GM10266 (cell line): ENCODE measurements around the gene THEM5.

Experiments
- DNase-seq: peaks from one replicate; pipeline ENCODE4 v3.0.0; 2012; ENCODE audit errors: extremely low spot score
- TF ChIP-seq, protein P1 (sequence below): IDR thresholded peaks from 2 replicates; pipeline ENCODE4 v1.5.1; 2012; ENCODE audit warnings: mild to moderate bottlenecking, low read depth; ENCODE audit not compliant: control insufficient read depth, insufficient read depth; ENCODE audit errors: missing control alignments

THEM5 gene

DNA sequence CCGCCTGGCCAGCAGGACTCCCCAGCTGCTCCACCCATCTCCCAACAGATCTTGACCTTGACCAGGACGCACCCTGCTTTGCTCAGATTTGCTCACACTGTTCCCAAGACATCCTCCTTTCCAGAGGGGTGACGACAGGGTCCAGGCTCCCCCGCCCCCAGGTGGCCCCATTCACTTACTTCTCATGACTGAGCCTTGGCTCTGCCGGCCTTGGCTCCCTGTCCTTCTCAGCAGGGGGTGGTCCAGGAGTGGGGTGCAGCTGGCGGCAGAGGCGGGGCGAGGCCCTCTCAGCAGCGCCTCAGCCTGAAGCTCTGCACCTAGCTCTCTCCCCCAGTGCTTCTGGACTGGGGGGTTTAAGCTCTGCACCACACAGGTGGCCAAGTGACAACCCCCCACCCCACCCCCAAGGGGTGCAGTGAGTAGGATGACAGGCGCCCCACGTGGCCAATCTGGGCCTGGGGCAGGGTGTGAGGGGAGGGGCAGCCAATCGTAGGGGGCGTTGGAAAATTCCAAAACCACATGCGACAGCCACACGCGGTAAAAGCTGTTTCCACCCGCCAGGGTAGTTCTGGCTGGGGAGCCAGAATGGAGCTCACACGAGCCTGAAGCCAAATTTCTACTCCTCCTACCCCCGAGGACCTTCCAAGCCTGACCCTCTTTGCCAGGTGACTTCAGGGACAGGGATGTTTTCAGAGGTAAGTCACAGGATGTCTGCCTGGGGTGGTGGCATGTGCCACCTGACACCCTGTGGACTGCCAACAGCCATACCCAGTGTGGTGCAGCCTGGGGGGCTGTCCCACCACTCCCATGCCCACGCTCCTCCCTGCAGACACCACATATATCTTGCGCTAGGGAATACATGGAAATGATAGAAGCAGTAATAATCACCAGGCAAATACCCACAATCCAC is 27.5 kb downstream of the THEM5 start:
- DNase-seq, result no peak

DNA sequence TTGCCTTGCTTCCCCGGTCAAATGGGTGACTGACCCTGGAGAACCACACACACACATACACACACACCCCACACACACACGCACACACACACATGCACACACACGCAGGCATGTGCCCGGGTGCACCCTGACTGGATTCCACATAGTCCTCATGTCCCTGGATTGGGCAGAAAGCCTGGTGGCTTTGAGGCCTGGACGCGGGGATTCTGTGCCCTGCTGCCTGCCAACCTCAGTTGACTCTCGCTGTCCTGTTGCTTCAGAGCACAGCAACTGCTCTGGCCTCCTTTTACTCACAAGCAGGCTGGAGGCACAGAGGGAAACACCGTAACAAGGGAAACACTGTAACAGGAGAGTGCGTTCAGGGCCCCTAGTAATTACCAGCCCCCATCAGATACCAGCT is 28.3 kb downstream of the THEM5 start:
- TF ChIP-seq, protein P1, sequence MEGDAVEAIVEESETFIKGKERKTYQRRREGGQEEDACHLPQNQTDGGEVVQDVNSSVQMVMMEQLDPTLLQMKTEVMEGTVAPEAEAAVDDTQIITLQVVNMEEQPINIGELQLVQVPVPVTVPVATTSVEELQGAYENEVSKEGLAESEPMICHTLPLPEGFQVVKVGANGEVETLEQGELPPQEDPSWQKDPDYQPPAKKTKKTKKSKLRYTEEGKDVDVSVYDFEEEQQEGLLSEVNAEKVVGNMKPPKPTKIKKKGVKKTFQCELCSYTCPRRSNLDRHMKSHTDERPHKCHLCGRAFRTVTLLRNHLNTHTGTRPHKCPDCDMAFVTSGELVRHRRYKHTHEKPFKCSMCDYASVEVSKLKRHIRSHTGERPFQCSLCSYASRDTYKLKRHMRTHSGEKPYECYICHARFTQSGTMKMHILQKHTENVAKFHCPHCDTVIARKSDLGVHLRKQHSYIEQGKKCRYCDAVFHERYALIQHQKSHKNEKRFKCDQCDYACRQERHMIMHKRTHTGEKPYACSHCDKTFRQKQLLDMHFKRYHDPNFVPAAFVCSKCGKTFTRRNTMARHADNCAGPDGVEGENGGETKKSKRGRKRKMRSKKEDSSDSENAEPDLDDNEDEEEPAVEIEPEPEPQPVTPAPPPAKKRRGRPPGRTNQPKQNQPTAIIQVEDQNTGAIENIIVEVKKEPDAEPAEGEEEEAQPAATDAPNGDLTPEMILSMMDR, result no peak
- DNase-seq, result no peak

More for the DNA sequence above, 27.5 kb downstream of the THEM5 start:
- TF ChIP-seq, protein P1, result no peak

DNA sequence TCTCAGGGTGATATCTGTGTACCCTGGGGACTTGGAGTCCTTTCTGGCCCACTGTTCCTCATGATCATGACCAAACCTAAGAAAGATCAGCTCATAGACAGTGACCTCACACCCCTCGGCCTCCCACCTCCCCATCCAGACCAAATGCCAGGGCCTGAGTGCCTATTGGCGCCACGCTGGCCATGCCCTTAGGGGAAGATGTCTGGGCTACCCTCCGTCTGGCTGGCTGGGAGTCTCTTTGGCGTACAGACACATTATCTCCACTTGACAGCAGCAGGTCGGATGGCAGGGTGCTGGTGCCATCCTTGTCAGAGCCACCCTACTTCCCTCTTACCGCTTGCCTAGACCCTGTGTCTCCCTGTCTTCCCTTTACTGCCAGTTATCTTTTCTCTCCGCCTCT is 30.3 kb downstream of the THEM5 start:
- no peak for DNase-seq
- TF ChIP-seq, protein P1, result no peak

DNA sequence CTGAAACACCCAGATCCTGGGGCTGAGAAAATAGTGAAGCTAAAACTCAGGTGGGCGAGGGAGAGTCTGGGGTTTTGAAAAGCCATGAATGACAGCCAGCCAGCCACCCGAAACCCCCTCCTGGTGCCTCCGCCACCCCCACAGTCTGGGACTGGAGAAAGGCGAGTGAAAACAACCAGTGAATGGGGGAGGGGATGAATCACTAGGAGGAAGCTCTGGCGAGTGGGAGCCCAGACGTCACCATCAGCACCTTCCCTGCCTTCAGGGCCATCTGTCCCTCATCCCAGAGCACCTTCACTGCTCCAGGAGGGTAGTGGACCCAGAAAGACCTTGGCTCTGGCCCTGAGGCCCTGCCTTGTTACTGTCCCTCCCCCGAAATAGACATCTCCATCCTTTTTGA is 31.1 kb downstream of the THEM5 start:
- no peak for DNase-seq
- TF ChIP-seq, protein P1, result no peak

DNA sequence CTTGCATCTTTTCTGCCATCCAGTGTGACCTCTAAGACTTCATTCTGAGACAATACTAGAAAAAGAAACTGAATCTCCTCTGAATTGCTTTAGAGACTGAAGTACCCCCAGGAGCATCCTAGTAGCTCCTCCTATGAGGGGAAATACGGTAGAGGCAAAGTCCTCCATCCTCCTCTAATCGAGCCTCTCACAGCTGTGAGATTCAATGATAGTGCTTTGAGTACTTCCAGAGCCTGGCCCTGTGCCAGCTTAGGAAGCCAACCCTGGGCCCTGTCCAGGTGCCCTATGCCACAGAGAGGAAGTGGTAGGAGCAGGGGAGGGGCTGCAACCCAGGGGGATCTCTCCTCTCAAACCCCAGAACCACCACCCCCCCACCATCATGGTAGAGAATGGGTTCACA is 32.6 kb downstream of the THEM5 start:
- TF ChIP-seq, protein P1, result no peak
- no peak for DNase-seq

DNA sequence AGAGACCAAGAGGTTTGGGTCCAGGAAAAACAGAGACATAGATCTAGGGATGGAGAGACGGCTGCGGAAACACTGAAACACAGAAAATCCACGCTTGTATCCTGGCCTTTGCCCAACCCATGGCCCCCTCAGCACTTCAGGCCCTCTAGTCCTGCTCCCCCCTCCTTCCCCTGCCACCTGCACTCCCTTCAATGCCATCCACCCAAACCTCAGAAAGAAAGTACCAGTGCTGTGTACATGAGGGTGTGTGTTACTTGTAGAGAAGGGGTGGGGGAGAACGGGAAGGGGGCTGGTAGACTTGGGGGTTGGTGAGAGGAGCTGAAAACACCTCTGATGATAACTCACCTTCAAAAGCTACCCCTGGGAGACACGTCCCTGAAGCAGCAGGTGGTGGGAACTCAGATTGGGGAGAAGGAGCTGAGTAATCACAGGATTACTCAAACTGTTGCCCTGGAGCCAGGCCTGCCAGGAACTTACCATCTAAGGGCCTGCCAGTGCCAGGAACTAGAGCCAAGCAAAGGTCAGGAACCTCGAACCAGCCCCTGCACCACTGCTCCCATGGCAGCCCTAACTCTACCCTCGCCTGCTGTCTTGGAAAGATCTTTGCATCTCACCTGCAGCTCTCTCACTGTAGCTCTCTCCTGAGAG is 33.4 kb downstream of the THEM5 start:
- TF ChIP-seq, protein P1, result no peak
- no peak for DNase-seq

DNA sequence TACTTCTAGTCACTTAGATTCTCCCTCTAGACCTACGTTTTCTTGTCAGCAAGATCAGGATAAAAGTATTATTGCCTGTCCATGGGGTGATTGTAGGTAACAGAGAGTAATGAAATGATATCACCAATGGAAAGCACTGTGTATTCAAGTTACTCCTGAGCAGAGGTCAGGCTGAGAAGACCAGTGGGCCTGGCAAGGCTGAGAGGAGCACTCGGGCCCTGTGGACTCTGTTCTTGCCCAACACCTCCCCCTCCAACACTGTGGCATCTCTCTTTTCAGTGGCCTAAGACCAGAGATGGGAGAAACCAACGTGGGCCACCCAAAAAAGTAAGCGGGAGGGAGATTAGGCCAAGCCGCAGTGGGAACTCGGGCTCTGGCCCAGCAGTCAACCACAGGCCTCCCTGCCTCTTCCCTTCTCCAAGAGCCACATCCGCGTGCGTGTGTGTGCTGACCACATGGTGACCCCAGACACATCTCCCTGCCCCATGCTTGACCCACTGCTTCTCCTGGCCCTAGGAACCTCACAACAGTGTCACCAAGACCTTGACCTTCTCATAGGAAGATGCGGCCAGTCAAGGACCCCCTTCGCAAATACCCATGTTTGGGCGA is 34.2 kb downstream of the THEM5 start:
- DNase-seq, result no peak
- TF ChIP-seq, protein P1, result no peak
